GM18951 (cell line): ENCODE measurements around the gene CDH18.

Source experiments
- POLR2A ChIP-seq: IDR thresholded peaks from 4 replicates; pipeline ENCODE4 v1.6.1; 2011; ENCODE audit warnings: mild to moderate bottlenecking; ENCODE audit not compliant: insufficient read length, insufficient read depth; ENCODE audit errors: extremely low read depth
- in situ Hi-C: fragments of 300-500 bp; cut with MboI; formaldehyde crosslinking; loops from one replicate; pipeline ENCODE4 v1.12.0; 2022; ENCODE audit warnings: low sequenced_read_pairs, mixed read lengths, inconsistent platforms; ENCODE audit not compliant: unreplicated experiment

CDH18 gene

DNA sequence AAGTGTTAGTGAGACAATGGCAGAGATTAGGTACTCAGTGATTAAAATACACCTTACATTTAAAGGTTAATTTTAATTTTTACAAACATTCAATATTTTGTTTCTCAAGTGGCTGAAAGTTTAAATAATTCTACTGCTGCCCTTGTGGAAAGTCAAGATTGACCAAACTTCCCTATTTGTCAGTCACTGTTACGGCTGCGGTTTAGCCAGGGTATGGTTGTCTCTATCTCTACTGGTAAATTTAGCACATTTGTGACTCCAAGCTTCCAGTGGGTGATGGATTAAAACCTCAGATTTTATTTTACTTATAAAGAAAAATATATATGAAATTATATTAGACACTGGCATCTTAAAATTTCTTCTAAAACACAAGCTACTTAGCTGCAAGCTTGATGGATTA, 368.4 kb downstream of the CDH18 start:
- in situ Hi-C loops: no loop called here
- TF ChIP-seq POLR2A: no peak

DNA sequence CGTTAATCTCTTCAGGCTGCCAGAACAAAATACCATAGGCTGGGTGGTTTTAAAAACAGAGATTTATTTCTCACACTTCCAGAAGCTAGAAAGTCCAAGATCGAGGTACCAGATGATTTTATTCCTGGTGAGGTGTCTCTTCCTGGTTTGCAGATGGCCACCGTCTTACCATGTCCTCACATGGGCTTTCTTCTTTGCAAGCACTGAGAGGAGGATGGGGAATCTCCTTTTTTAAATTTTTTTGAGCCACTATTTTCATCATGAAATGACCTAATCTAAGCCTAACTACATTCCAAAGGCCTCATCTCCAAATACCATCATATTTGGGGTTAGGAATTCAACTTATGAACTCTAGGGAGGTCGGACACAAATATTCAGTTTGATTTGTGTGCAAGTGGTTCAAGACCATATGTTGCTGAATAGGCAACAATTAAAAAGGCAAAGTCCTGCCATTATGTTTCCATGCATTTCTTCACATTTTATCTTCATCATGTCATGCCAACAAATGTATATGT, 371.2 kb downstream of the CDH18 start:
- no peak for TF ChIP-seq POLR2A
- in situ Hi-C loops: no loop called here

DNA sequence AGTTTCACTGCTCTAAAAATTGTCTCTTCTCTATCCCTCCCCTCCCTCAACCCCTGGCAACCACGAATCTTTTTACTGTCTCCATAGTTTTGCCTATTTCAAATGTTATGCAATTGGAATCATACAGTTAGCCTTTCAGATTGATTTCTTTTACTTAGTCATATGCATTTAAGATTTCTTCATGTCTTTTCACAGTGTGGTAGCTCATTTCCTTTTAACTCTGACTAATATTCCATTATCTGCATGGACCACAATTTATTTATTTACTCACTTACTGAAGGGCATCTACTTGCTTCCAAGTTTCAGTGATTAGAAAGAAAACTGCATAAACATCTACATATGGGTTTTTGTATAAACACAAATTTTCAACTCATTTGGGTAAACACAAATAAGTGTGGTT, 372.3 kb downstream of the CDH18 start:
- in situ Hi-C loops: no loop called here
- no peak for TF ChIP-seq POLR2A

DNA sequence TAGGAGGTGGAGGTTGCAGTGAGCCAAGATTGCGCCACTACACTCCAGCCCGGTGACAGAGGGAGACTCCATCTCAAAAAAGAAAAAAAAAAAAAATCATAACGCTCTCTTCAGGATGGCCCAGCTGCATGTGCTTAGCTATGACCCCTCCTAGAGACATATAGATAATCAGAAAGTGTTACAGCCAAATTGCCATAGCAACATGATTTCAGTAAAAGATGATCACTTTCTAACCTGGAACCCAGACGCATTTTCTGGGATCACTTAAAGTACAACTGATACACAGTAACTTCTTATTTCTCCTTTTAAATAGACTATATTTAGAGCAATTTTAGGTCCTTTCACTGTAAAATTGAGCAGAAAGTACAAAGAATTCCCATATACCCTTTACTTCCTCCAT, 372.9 kb downstream of the CDH18 start:
- in situ Hi-C loops: no loop called here
- no peak for TF ChIP-seq POLR2A

DNA sequence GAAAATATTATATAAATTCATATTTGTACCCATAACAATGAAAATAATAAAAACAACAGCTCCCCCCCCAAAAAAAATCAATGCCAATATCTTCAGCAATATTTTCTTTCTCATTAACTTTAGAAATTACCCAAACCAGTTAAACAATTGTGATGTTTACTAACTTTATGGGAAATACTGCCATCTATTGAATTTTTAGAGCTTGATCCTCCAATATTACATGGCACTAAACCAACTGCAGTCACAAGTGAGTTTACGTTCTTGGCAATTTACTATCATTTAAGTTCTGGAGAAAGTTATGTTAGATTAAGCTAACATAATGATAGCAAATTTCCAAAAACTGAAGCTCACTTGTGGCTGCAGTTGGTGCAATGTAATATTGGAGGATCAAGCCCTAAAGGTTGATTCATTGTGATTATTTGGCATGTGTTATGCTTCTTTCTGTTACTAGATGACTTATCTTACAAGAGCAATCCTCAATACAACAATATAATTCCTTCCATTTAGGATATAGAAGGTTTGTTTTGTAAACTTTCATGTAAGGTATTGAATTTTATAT, 379.5 kb downstream of the CDH18 start:
- no peak for TF ChIP-seq POLR2A
- in situ Hi-C loops: no loop called here

DNA sequence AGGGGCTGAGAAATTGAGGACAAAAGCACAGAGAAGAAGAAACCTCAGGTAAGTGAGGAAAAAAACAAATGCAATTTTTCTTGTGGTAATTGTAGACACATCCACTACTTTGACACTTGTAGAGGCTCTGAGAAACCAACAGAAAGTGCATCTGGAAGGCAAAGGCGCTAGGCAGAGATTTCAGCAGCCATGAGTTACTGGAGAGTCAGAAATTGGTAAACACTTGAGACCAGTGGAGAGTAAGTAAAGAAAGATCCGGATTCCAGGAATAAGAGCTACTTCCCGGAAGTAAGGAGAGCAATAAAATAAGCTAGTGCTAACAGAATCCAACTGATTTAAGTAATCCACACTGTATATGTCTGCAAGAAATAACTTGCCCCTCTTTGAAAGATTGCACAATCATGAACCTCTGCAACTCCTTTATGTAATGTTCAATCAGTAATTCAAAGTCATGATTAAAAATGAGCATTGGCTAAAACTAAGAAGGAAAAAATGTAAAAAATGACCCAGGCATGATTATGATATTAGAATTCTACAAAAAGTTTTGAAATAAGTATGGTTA, 382.1 kb downstream of the CDH18 start:
- in situ Hi-C loops: no loop called here
- no peak for TF ChIP-seq POLR2A

DNA sequence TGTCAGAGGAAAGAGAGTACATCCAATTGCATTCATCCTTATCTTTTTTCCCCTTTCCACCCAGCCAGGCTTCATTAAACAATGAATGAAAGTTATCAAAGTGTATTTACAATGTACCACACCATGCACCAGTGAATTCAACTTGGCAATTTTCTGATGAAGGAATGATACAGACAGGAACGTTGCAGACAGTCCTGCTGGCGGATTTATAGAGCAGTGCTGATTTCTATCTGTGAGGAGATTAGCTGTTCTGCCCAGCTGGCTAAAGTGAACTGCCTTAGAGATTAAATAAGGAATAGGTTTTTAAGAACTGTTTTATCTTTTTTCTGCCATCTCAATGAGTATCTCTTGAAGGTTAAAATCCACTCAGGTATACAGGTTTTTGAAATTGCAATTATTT, 403.9 kb downstream of the CDH18 start:
- in situ Hi-C loops: no loop called here
- no peak for TF ChIP-seq POLR2A

DNA sequence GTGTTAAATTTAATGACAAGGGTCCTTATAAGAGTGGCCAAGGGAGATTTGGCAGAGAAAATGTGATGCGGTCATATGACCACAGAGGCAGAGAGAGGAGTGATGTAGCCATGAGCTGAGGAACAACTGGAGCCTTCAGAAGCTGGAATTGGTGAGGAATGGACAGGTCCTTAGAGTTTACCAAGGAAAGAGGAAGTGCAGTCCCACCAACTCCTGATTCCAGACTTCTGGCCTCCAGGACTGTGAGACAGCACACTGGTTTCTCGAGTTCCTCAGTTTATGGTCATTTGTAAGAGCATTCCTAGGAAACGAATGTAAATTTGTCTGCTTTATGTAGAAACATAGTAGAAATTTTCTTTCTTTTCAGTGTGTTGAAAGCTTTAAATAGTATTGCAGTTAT, 410.1 kb downstream of the CDH18 start:
- TF ChIP-seq POLR2A: no peak
- in situ Hi-C loops: no loop called here

DNA sequence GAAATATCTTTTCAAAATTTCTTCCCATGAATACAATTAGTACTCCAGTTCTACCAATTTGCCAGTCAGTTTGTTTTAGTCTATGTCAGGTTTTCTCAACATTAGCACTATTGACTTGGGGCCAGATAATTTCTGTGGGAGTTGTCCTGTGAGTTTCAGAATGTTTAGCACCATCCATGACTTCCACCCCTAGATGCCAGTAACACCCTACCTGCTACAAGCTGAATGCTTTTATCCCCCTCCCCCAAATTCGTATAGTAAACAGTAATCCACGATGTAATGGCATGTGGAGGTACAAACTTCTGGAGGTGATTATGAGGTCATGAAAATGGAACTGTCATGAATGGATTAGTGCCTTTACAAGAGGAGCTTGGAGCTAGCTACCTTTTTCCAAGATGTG, 420.0 kb downstream of the CDH18 start:
- in situ Hi-C loops: no loop called here
- TF ChIP-seq POLR2A: no peak

DNA sequence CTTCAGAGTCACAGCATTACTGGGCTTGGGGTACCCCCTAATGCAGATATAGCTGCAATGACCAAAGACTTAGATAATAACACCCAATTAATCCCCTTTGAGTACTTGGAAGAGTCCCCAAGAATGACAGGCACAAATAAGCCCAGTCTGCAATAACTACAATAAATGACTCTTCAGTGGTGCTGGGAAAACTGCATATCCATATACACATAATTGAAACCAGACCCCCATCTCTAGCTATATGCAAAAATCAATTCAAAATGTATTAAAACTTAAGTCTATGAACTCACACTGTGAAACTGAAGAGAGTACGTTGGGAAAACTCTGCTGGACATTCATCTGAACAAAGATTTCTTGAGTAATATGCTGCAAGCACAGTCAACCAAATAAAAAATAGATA, 422.5 kb downstream of the CDH18 start:
- no peak for TF ChIP-seq POLR2A
- in situ Hi-C loops: no loop called here

DNA sequence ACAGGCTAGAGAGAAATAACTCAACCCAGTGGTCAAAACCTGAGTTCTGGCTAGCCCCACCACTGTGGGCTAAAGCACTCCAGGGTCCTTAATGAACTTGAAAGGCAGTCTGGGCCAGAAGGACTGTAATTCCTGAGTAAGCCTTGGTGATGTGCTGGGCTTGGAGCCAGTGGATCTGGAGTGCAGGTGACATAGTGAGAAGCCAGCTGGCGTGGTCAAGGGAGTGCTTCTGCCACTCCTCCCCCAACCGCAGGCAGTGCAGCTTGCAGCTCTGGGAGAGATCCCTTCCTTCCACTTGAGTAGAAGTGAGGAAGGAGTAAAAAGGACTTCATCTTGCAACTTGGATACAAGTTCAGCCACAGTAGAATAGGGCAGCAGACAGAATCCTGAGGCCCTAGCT, 424.0 kb downstream of the CDH18 start:
- no peak for TF ChIP-seq POLR2A

DNA sequence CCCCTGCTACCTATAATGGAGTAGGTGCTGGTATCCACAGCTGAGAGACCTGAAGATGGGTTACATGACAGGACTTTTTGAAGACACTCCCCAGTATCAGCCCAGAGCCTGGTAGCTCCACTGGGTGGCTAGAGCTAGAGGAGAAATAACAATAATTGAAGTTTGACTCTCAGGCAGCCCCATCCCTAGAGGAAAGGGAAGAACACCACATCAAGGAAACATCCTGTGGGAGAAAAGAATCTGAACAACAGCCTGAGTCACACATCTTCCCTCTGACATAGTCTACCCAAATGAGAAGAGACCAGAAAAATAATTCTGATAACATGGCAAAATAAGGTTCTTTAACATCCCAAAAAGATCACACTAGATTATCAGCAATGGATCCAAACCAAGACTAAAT, 432.1 kb downstream of the CDH18 start:
- no peak for TF ChIP-seq POLR2A
- in situ Hi-C loops: no loop called here

More for the DNA sequence above, 424.0 kb downstream of the CDH18 start:
- in situ Hi-C loops: no loop called here

DNA sequence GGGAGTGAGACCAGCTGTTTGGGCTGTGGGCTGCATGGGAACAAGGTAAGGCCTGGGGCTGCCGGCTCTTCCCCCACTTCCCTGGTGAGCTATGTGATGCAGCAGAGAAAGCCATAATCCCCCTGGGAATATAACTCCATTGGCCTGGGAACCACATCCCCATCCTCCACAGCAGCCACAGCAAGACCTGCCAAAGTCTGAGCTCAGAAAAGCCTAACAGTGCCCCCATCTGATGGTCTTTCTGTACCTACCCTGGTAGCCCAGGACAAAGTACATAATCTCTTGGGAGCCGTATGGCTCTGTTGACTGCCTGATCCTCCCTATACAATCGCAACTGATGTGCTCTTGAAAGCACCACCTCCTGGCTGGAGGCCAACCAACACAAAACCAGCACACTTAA, 432.6 kb downstream of the CDH18 start:
- in situ Hi-C loops: no loop called here
- no peak for TF ChIP-seq POLR2A

DNA sequence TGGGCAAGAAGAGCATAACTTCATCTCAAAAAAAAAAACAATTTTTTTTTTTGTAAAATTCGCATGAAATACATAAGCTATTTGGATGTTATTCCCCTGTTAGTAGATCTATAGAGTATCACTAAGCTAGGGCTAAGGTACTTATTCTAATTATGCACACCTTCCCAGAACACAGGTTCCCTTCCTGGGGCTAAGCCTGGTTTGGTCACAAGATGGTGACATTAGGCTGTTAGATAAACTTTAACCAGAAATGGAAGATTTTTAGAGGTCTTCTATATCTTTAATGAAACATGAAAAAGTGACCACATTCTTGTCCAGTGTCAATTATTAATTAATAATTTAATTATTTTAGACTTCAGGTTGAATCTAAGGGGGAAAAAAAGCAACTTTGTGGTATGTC, 433.5 kb downstream of the CDH18 start:
- in situ Hi-C loops: no loop called here
- no peak for TF ChIP-seq POLR2A
